LHCN-M2 (cell line): ENCODE data around the gene CREB5. TPM values are rescaled to one million over a fixed set of nuclear protein-coding genes. Genes with fewer than 3 reads are reported as not detected.

ENCODE experiments used
- DNase-seq: peaks from one replicate; pipeline ENCODE4 v3.0.0-alpha.2; 2012; ENCODE audit warnings: low read depth
- total RNA-seq: library from RNA; depleted of rRNA; stranded (reverse); fragments of >200 nt; gene quantifications from 2 replicates; pipeline ENCODE4 v1.2.3, GENCODE V29; 2014

CREB5 gene
- total RNA-seq, 1 experiment from 2014 or later = 9.0 TPM

DNA sequence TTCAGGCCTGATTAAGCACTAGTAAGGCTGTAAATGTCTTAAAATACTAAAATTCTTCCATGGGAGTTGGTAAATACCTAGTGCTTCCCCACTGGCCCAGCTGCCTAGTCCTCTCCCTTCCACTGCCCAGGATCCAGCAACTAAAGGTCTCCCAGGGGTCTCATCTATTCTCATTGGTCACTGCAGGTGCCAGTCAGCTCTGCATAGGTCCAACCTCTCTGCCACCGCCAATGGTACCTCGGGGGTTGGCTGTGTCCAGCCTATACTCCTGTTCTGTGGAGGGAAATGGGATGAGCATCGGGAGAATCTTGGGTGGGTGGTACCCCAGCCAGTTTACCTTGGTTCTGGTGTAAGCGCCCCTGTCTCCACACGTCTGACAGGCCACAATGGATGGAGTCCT is 6.1 kb upstream of the CREB5 start:
- no peak for DNase-seq

- peak; percentile 33 for DNase-seq
These were observed 4.7 kb upstream of the CREB5 start for GRCh38 chr7:28407651-28408050.

DNA sequence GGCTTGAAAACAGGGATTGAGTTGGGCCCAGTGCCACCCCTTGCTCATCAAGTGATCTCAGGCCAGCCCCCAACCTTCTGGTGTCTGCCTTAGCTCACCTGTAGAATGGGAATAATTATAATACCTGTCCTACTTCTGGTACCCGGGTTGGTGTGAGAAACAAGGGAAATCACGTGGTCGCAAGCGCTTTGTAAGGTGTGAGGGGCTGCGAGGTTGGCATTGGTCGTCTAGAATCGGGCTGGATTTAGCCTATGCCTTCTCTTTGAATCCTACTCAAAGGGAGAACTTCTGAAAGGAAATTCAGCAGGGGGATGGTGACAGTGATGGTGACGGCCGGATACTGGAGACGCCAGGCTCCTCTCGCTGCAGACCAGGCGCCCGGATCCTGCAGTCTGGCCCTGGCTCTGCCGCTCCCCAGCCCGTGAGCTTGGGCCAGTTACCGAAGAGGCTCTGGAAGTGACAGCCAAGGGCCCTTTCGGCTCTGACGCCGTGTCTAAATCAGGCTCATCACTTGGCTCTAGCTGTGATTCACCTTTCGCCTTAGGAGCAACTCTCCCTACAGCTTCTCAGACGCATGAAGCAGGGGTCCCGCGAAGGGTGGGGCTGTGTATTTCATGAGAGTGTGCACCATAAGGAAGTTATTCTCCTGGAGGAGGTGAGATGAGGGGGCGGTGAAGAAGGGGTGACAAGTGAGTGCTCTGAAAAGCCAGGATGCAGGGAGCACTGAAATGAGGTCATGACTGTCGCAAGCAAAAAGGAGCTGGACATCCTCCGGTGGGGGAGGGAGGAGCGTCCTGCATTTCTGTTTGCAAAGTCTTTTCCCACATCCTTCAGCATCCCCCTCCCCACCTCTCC is 4.0 kb upstream of the CREB5 start:
- no peak for DNase-seq

DNA sequence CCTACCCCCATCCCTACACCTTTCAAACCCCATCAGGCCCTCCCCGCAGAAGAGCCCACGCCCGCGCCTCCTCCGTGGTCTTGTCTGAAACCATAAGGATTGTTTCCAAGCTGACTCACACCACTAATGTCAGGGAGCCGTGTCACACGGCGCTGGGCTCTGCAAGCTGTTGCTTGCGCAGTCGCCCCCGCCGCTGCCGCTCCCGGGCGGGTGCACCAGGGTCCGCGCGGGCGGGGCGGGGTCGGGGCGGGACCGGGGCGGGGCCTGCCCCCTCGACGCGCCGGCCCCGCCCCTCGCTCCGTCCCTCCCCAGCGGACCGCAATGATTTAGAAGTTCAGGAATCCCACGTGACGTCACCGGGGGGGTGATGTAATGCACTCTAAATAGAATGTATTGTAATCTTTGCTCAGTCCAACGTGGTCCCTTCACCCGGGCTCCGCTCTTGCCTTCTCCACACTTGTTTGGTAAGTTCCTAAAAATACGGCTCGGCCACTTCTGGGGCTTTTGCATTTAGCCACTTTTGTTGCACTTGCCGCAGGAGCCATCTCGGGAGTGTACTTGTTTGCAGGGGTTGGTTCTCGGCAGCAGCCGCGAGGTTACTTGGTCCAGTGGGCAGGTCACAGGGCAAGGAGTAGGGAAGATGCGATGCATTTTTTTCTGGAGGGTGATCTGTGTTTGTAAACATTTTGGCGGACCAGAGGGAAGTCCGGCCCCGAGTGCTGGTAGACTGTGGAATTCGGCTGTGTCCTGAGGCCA is 3.2 kb upstream of the CREB5 start:
- peak; percentile 96 for DNase-seq

GRCh38 chr7:28409716-28410627 is 2.3 kb upstream of the CREB5 start:
- peak; percentile 41 for DNase-seq

- peak; percentile 24 for DNase-seq
These were observed 1.4 kb upstream of the CREB5 start for GRCh38 chr7:28410628-28411531.

- no peak for DNase-seq
These were observed 693 bp downstream of the CREB5 start for GRCh38 chr7:28413011-28413410.

DNA sequence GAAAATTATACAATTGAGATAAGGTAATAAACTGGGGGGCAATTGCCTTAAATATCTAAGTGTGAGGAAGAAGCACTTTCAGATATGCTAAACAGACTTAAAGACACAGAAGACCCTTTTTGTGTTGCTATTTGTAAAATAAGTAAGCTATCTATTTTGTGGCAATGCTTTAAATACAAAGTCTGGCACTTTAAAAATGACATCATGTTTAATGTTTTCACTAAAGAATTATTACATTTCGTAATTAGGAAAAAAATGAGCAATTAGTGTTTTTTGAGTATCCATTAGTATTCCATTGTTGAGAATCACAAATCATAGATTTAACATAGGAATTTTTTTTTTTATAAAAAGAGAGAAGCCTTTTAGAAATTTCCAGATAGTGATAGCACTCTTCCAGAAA is 2.1 kb downstream of the CREB5 start:
- DNase-seq = no peak

GRCh38 chr7:28417321-28417940 is 5.1 kb downstream of the CREB5 start:
- DNase-seq = no peak

DNA sequence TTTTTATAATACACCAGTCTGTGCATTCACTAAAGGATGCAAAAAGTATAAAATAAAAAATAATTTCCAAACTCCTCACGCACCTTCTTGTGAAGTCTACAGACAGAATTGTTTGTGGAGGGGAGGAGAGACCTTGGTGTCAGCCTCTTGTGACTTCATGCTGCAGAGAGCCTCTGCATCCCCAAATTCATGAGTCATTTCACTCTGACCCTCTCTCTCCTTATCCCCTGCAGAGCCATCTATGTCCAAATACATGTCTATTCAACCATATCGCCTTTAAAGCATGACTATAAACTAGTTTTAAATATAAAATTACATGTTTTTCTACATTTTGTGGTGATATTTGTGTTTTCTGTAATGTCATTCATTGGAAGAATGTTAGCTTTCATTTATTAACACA is 6.0 kb downstream of the CREB5 start:
- DNase-seq = no peak

GRCh38 chr7:28418966-28419365 is 6.6 kb downstream of the CREB5 start:
- no peak for DNase-seq

DNA sequence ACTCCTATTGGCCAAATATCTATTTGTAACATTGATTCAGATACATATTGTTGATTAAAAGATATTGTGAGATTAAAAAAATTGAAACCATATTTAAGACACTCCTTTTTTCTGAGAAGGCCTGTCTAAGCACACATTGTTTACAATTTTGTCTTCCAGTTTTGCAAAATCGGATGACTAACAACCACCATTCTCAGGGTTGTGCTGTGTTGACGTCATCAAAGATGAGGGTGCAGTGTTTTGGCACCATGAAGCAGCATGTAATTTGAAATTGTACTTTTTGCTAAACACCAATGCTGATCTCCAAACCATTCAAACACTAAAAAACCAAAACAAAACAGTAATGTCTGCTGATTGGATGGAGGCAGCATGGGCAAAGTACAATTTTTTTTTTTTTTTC is 7.4 kb downstream of the CREB5 start:
- DNase-seq = peak; percentile 87

DNA sequence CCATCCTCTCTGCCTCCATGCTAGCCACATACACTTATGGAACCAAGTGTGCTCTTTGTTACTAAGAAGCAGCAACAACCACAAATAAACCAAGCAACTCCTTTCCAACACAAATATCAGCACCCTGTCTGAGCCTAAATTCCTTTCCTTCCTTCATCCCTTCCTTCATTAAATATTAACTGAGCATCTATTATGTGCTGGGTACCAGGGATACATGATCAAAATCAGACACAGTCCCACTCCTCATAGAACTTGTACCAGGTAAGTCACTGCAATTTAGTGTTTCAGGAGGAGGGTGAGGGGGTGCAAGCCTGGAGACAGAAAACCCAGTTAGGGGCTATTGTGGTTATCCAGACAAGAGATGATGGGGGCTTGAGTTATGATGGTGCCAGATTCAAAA is 10.8 kb downstream of the CREB5 start:
- no peak for DNase-seq

- no peak for DNase-seq
These were observed 11.7 kb downstream of the CREB5 start for GRCh38 chr7:28423918-28424514.

- DNase-seq = no peak
These were observed 13.2 kb downstream of the CREB5 start for GRCh38 chr7:28425496-28425895.

GRCh38 chr7:28427236-28427635 is 14.9 kb downstream of the CREB5 start:
- DNase-seq = no peak

- no peak for DNase-seq
These were observed 18.3 kb downstream of the CREB5 start for GRCh38 chr7:28430616-28431015.

DNA sequence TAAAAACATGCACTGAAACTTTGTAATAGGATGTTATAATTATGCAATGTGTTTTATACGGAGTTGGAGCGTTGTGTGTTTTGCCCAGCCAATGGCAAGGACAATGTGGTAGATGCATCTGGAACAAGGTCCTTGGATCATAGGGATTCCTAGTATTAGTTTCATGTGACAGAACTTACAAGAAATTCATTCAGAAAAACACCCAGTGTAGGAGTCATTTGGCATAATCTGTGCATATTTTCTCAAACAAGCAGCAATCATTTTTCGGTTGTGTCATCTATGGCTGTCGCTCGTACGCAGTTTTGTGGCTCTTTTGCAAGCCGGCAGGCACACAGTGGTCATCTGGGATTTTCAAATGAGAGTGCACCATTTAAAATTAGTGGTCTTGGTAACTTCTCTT is 19.8 kb downstream of the CREB5 start:
- DNase-seq = no peak

DNA sequence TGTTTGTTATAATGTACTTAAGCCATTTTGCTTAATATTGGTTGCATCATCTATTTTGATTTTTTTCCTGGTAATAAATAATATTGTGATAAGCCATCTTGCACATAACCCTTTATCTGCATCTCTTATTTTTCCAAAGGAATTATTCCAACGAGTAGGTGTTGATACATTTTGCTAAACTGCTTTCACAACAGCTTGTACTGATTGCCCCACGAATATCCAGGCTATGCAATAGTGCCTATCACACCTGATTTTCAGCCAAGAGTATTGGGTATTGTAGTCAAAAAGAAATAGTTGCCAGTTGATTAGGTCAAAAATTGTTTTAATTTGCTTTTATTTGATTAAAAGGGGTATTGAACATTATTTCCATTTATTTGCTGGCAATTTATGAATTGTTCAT is 20.7 kb downstream of the CREB5 start:
- DNase-seq = no peak

DNA sequence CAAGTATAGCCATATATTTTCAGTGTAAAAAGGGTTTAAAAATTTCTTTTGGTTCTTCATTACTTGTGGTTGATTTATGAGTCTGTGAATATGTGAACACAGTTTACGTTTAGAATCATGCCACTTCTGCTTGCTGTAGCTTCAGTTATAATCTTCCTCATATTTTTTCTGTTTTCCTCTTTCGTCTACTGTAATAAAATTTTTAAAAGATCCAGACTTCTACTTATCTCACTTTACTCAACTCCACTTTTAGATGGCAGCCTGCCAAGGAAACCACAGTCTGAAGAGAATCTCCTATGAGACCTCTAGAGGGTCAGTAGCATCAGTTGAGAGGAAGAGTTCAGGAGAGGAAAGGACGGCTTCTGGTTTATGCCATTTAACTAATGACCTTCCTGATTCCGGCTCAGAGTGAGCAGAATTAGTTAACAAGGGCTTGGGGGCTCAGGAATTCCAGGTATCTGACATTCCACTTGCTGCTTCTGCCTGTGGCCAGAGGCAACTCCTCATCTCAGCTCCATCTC is 21.4 kb downstream of the CREB5 start:
- no peak for DNase-seq
